ENCODE measurements around the gene UNC13A. TPM values are rescaled to one million over a fixed set of nuclear protein-coding genes. Genes with fewer than 3 reads are reported as not detected.
A peak's percentile ranks its signal among the peaks of the same experiment; 100 is the strongest.

UNC13A gene
- total RNA-seq, 1 experiment from 2014 or later = 22.2 TPM

DNA sequence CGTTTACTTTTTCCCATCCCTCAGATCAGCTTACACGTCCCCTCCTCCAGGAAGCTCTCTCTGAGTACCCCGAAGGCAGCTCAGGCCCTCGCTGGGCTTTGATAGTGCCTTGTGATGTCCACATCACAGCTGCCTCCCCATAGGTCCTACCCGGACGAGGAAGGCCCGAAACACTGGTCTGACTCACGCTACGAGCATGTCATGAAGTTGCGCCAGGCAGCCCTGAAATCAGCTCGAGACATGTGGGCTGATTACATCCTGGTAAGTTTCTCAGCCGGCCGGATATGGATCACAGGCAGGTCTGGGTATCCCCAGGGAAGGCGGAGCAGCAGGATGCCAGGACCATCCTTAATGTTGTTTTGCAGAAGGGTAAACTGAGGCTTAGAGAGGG is 128.0 kb downstream of the UNC13A start:
- Histone ChIP-seq H2AK5ac (ENCODE audit: insufficient read length, low read length) (no peak overlapping the region), H3K79me2 (ENCODE audit: insufficient read depth, low read length) (no peaks in the 10 kb centered on the region), H2BK15ac (ENCODE audit: low read depth, low read length) (no peak overlapping the region), H3K18ac (ENCODE audit: insufficient read length, low read depth, low read length) (no peak overlapping the region), H3K9ac (ENCODE audit: extremely low read depth, insufficient read length, low read length) (no peak overlapping the region), H3K9me3 (ENCODE audit: control insufficient read depth, low read depth, low read length) (no peaks in the 10 kb centered on the region), H2BK12ac (ENCODE audit: insufficient read length, low read depth, low read length) (no peak overlapping the region), H4K5ac (ENCODE audit: insufficient read length, low read depth, low read length) (no peak overlapping the region), H3K4me2 (ENCODE audit: insufficient read depth, insufficient read length, low read length) (no peak overlapping the region), H4K8ac (replicated peaks; ENCODE audit: insufficient read length, low read depth, low read length) (no peak overlapping the region), H2BK5ac (ENCODE audit: insufficient read length, low read length) (no peak overlapping the region), H3K23me2 (ENCODE audit: insufficient read length, low read depth, low read length, poor library complexity, severe bottlenecking) (peaks cover 8% of the 10 kb centered on the region), H3K27me3 (ENCODE audit: insufficient read depth, low read length) (no peaks in the 10 kb centered on the region), H3T11ph (ENCODE audit: low read length) (no peak overlapping the region), H3K56ac (ENCODE audit: insufficient read length, low read depth, low read length) (no peak overlapping the region), H3K4me1 (ENCODE audit: insufficient read depth, low read length) (no peaks in the 10 kb centered on the region), H2AFZ (ENCODE audit: low read length) (no peak overlapping the region), H3K4ac (ENCODE audit: low read depth, low read length) (no peak overlapping the region), H2BK120ac (ENCODE audit: low read depth, low read length, poor library complexity, severe bottlenecking) (no peak overlapping the region), H3K27ac (ENCODE audit: insufficient read length, low read depth, low read length) (no peak overlapping the region), H2BK20ac (ENCODE audit: low read depth, low read length, poor library complexity, severe bottlenecking) (no peak overlapping the region), H3K79me1 (ENCODE audit: insufficient read depth, low read depth, low read length, poor library complexity, severe bottlenecking) (no peaks in the 10 kb centered on the region), H4K20me1 (ENCODE audit: control insufficient read depth, insufficient read depth, insufficient read length) (peaks cover under 1% of the 10 kb centered on the region), H4K91ac (ENCODE audit: insufficient read length, low read depth, low read length) (no peak overlapping the region), H3K23ac (ENCODE audit: insufficient read length, low read depth, low read length) (no peak overlapping the region), H3K14ac (ENCODE audit: insufficient read depth, low read length) (no peak overlapping the region)
- no peak for DNase-seq
- no CpG with 5 or more reads among the region's 14 CpGs for WGBS (ENCODE audit: extremely low coverage, insufficient read length, low lambda C conversion rate)
- H3K27me3 Mint-ChIP-seq (ENCODE audit: low read depth) = no peaks in the 10 kb centered on the region
- TF ChIP-seq, protein P1, sequence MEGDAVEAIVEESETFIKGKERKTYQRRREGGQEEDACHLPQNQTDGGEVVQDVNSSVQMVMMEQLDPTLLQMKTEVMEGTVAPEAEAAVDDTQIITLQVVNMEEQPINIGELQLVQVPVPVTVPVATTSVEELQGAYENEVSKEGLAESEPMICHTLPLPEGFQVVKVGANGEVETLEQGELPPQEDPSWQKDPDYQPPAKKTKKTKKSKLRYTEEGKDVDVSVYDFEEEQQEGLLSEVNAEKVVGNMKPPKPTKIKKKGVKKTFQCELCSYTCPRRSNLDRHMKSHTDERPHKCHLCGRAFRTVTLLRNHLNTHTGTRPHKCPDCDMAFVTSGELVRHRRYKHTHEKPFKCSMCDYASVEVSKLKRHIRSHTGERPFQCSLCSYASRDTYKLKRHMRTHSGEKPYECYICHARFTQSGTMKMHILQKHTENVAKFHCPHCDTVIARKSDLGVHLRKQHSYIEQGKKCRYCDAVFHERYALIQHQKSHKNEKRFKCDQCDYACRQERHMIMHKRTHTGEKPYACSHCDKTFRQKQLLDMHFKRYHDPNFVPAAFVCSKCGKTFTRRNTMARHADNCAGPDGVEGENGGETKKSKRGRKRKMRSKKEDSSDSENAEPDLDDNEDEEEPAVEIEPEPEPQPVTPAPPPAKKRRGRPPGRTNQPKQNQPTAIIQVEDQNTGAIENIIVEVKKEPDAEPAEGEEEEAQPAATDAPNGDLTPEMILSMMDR (conservative IDR thresholded peaks at IDR 0.05) = no peak
- H3K27ac Mint-ChIP-seq = peak overlapping the region in 1 of 3 experiments; percentile 75; a peak in 1 of 7 replicates
- H3K9me3 Mint-ChIP-seq = no peaks in the 10 kb centered on the region
- no peak overlapping the region; a peak in 2 of 5 replicates for H3K4me3 Mint-ChIP-seq
- H3K4me1 Mint-ChIP-seq = 0 out of 4 replicates have a peak, but pooled peaks cover 2 to 3% of the 10 kb centered on the region in 2 experiments
- peaks cover 11 to 32% (median 27%) of the 10 kb centered on the region in 3 experiments; a peak in 6 of 7 replicates for H3K36me3 Mint-ChIP-seq (ENCODE audit: insufficient read depth in 1 of 3, low read depth in 3 of 3)

Measured in H9 (cell line).